B cell (primary cell): ENCODE measurements around the gene POU3F3. TPM values are rescaled to one million over a fixed set of nuclear protein-coding genes. Genes with fewer than 3 reads are reported as not detected.

ENCODE experiments used
- ATAC-seq: fragments of 200-7000 bp; cut with Tn5 transposase; one replicate; pipeline ENCODE4 v1.10.0; 2021; ENCODE audit warnings: low read depth, mild to moderate bottlenecking, moderate number of reproducible peaks, moderate library complexity
- CTCF ChIA-PET: fragments of 350-600 bp; sonication (Branson Sonifier 250); formaldehyde crosslinking; loops from one replicate; lab custom pipeline; 2021; ENCODE audit warnings: antibody characterized with exemption, inconsistent platforms; lab: Charles Lee
- POLR2A ChIA-PET: fragments of 350-600 bp; sonication (Branson Sonifier 250); formaldehyde crosslinking; loops from one replicate; lab custom pipeline; 2021; ENCODE audit warnings: antibody characterized with exemption; lab: Charles Lee
- DNase-seq: peaks from one replicate; pipeline ENCODE4 v3.0.0; 2013
- H2AFZ ChIP-seq: 2 replicates; pipeline ENCODE4 v1.6.1; 2012; ENCODE audit warnings: mild to moderate bottlenecking, low read depth, low read length; ENCODE audit not compliant: insufficient read depth, poor library complexity, severe bottlenecking
- H3K27ac ChIP-seq, 2 donors: 1 replicate in 1 of 2; 2 replicates in 1 of 2; pipeline ENCODE4 v1.5.1; 2012 to 2013; ENCODE audit warnings: low read length in 2 of 2, mild to moderate bottlenecking in 2 of 2, moderate library complexity in 1 of 2
- H3K27me3 ChIP-seq, 4 experiments: fragments of 200-600 bp in 1 of 4; sonication (generic) in 1 of 4; replicated peaks in 1 of 4; 1 replicate in 2 of 4; 2 replicates in 2 of 4; pipeline versions ENCODE4 v1.6.1 to v1.7.0; 2013 to 2016; ENCODE audit warnings: low read length in 3 of 4, mild to moderate bottlenecking in 2 of 4, mixed read lengths in 1 of 4, moderate library complexity in 1 of 4; ENCODE audit not compliant: insufficient read depth in 4 of 4, control insufficient read depth in 3 of 4; ENCODE audit errors: control extremely low read depth in 1 of 4
- H3K36me3 ChIP-seq, 2 experiments: replicated peaks in 1 of 2; 1 replicate in 1 of 2; 2 replicates in 1 of 2; pipeline versions ENCODE4 v1.6.1 to v1.7.1; 2013; ENCODE audit warnings: low read length in 1 of 2; ENCODE audit not compliant: insufficient read depth in 2 of 2, control insufficient read depth in 1 of 2; ENCODE audit errors: control extremely low read depth in 1 of 2, extremely low read depth in 1 of 2
- H3K4me1 ChIP-seq, 2 donors: fragments of 200-600 bp in 1 of 2; sonication (generic) in 1 of 2; 1 replicate in 1 of 2; 2 replicates in 1 of 2; pipeline versions ENCODE4 v1.5.1 to v1.6.1; 2013 to 2017; ENCODE audit warnings: low read length in 2 of 2; ENCODE audit not compliant: control insufficient read depth in 2 of 2, insufficient read depth in 2 of 2
- H3K4me2 ChIP-seq: replicated peaks from 2 replicates; pipeline ENCODE3; 2012; ENCODE audit warnings: mild to moderate bottlenecking, low read depth, low read length; ENCODE audit not compliant: poor library complexity, severe bottlenecking
- H3K4me3 ChIP-seq, 5 experiments: fragments of 200-600 bp in 1 of 5; sonication (generic) in 1 of 5; 1 replicate in 3 of 5; 2 replicates in 2 of 5; pipeline versions ENCODE4 v1.5.1 to v1.7.0; 2011 to 2016; ENCODE audit warnings: low read length in 4 of 5, mild to moderate bottlenecking in 4 of 5, low read depth in 2 of 5, control low read depth in 1 of 5, moderate library complexity in 1 of 5; ENCODE audit not compliant: insufficient read depth in 1 of 5; ENCODE audit errors: control extremely low read depth in 1 of 5, extremely low read depth in 1 of 5
- H3K79me2 ChIP-seq: fragments of 200-600 bp; sonication (generic); one replicate; pipeline ENCODE4 v1.6.0; 2016; ENCODE audit warnings: low read length; ENCODE audit not compliant: control insufficient read depth, insufficient read depth
- H3K9ac ChIP-seq: fragments of 200-600 bp; sonication (generic); 2 replicates; pipeline ENCODE4 v1.6.1; 2017; ENCODE audit warnings: mild to moderate bottlenecking, low read length, moderate library complexity
- H3K9me3 ChIP-seq, 3 donors: one replicate each; pipeline versions ENCODE4 v1.6.1 to v1.7.1; 2013; ENCODE audit warnings: low read length in 2 of 3; ENCODE audit not compliant: control insufficient read depth in 2 of 3, insufficient read depth in 1 of 3; ENCODE audit errors: control extremely low read depth in 1 of 3
- H4K20me1 ChIP-seq: 2 replicates; pipeline ENCODE4 v1.6.0; 2012; ENCODE audit warnings: mild to moderate bottlenecking, low read length; ENCODE audit not compliant: insufficient read depth, control insufficient read depth, poor library complexity, severe bottlenecking
- H3K27ac Mint-ChIP-seq: one replicate; pipeline ENCODE4 v1.8.0; 2021; ENCODE audit warnings: mixed read lengths
- H3K27me3 Mint-ChIP-seq: one replicate; pipeline ENCODE4 v1.8.0; 2021; ENCODE audit warnings: mixed read lengths
- H3K4me1 Mint-ChIP-seq: one replicate; pipeline ENCODE4 v1.8.0; 2021; ENCODE audit warnings: mixed read lengths
- H3K4me3 Mint-ChIP-seq: one replicate; pipeline ENCODE4 v1.8.0; 2021; ENCODE audit warnings: mixed read lengths
- H3K9me3 Mint-ChIP-seq: one replicate; pipeline ENCODE4 v1.8.0; 2022; ENCODE audit warnings: mixed read lengths; ENCODE audit not compliant: insufficient read depth
- EZH2 ChIP-seq: IDR thresholded peaks from 2 replicates; pipeline ENCODE4 v1.6.1; 2012; ENCODE audit warnings: borderline replicate concordance, low read depth, mild to moderate bottlenecking, moderate library complexity, low read length; ENCODE audit not compliant: insufficient read depth, poor library complexity, severe bottlenecking
- WGBS: methylation state at CpG from one replicate; pipeline ENCODE4 v1.1.5; 2013; ENCODE audit warnings: missing lambda C conversion rate; ENCODE audit not compliant: insufficient coverage; 5-methylcytosine and 5-hydroxymethylcytosine counted together
- intact Hi-C: fragments of 100-400 bp; cut with micrococcal nuclease; formaldehyde crosslinking; loops from one replicate; pipeline ENCODE4 v1.10.0; 2022
- polyA plus RNA-seq: library from polyadenylated mRNA; depleted of rRNA; stranded (reverse); fragments of >200 nt; gene quantifications from 2 replicates; pipeline ENCODE4 v1.2.3, GENCODE V29; 2012
- total RNA-seq, 2 donors: library from RNA; stranded (reverse); fragments of 120-200 nt in 1 of 2; gene quantifications; 1 replicate in 1 of 2; 2 replicates in 1 of 2; pipeline versions ENCODE4 v1.2.3 to v1.2.4, GENCODE V29; 2013 to 2022
- TF ChIP-seq, protein P1 (sequence below): fragments of 200-600 bp; IDR thresholded peaks from one replicate; pipeline ENCODE4 v1.8.0; 2022; ENCODE audit warnings: antibody characterized with exemption, mild to moderate bottlenecking

The POU3F3 gene
- total and polyA plus RNA-seq, 2 donors (not counting 1 experiment from before 2014, with no cell fraction given) = 0.03 to 0.12 TPM

DNA sequence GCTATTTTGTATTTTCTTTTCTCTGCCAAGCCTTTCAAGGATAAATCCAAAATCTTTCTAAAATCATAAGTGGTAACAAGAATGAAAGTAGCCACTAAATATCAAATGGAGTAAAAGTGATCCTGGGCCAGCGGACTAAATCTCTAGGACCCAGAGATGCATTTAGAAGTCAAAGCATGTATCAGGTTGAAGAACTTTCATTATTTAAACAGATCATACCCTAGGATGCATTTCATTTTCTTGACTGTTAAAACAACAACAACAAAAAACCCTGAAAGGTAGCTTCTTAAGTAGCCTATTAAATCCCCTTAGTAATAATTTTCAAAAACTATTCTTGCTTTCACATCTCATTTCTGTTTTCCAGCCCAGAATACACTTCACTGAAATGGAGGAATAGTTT lies 4.8 kb upstream of the POU3F3 start:
- Mint-ChIP-seq H3K4me1 (peaks cover 35% of the 10 kb centered on the region), H3K27ac (no peak overlapping the region), H3K4me3 (no peak overlapping the region), H3K27me3 (peaks cover 84% of the 10 kb centered on the region), H3K9me3 (no peaks in the 10 kb centered on the region)
- Histone ChIP-seq H4K20me1 (no peaks in the 10 kb centered on the region), H3K4me1 (peaks cover 38 to 59% of the 10 kb centered on the region in 2 donors), H3K27ac (no peak overlapping the region), H3K36me3 (no peaks in the 10 kb centered on the region), H3K27me3 (peaks cover 0 to 94% (median 83%) of the 10 kb centered on the region in 4 experiments), H3K9ac (no peak overlapping the region), H2AFZ (no peak overlapping the region), H3K4me3 (no peak overlapping the region), H3K79me2 (no peaks in the 10 kb centered on the region), H3K4me2 (no peak overlapping the region), H3K9me3 (peaks cover 2 to 53% (median 15%) of the 10 kb centered on the region in 3 donors)
- ChIA-PET CTCF (interaction anchor here (1.0 to 2.3 kb wide), 9 partner anchors 8 to 24 kb away, joined by 3 to 13 read pairs (median 5); no protein-coding TSS in a partner anchor), POLR2A (interaction anchor here (0.7 kb wide), 1 partner anchor 21 kb away, joined by 4 read pairs; no protein-coding TSS in a partner anchor)
- no peak for ATAC-seq
- peak; percentile 2 for DNase-seq
- intact Hi-C loops = loop anchor here (2.0 to 5.0 kb wide), 2 partner anchors 16 to 128 kb away; no protein-coding TSS in a partner anchor
- TF ChIP-seq, protein P1, sequence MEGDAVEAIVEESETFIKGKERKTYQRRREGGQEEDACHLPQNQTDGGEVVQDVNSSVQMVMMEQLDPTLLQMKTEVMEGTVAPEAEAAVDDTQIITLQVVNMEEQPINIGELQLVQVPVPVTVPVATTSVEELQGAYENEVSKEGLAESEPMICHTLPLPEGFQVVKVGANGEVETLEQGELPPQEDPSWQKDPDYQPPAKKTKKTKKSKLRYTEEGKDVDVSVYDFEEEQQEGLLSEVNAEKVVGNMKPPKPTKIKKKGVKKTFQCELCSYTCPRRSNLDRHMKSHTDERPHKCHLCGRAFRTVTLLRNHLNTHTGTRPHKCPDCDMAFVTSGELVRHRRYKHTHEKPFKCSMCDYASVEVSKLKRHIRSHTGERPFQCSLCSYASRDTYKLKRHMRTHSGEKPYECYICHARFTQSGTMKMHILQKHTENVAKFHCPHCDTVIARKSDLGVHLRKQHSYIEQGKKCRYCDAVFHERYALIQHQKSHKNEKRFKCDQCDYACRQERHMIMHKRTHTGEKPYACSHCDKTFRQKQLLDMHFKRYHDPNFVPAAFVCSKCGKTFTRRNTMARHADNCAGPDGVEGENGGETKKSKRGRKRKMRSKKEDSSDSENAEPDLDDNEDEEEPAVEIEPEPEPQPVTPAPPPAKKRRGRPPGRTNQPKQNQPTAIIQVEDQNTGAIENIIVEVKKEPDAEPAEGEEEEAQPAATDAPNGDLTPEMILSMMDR = no peak
- no peak for TF ChIP-seq EZH2
- WGBS = no CpG with 5 or more reads among the region's 1 CpG

DNA sequence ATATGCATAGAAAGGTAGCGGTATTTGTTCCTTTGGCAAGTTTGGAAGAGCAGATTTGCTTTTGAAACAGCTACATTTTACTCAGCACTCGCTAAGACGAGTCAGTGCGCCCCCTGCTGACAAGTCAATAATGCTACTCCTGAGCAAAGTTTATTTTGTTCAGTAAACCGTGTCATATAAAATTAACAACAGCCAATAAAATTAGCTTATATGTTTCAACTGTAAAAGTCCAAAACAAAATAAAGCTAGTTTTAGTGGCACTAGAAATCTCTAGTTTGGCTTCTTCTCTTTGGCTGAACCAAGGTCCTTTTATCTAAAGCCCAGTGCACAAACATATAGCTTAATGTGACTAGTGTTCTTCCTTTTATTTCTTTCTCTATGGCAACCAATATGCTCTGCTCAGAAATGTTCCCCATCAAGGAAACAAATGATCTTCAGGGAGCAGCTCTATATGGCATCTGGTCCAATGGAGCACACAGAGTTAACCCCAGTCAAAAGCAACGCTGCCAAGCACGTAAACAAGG lies 4.2 kb upstream of the POU3F3 start:
- POLR2A ChIA-PET = interaction anchor here (0.7 kb wide), 1 partner anchor 20 kb away, joined by 4 read pairs; no protein-coding TSS in a partner anchor
- no peaks in the 10 kb centered on the region for H4K20me1 ChIP-seq
- 0% methylated on average over 2 of the region's 7 CpGs for WGBS
- H3K9me3 ChIP-seq = peaks cover 2 to 53% (median 18%) of the 10 kb centered on the region in 3 donors
- H2AFZ ChIP-seq = no peak overlapping the region
- intact Hi-C loops = loop anchor here (2.0 to 5.0 kb wide), 2 partner anchors 15 to 128 kb away; no protein-coding TSS in a partner anchor
- no peak overlapping the region for H3K4me3 ChIP-seq
- H3K79me2 ChIP-seq = no peaks in the 10 kb centered on the region
- TF ChIP-seq EZH2 = no peak
- TF ChIP-seq, protein P1 = peak; percentile 82
- CTCF ChIA-PET = interaction anchor here (1.1 to 2.3 kb wide), 10 partner anchors 9 to 1688 kb away, joined by 3 to 13 read pairs (median 4); no protein-coding TSS in a partner anchor
- no peak overlapping the region for H3K9ac ChIP-seq
- no peak overlapping the region for H3K4me3 Mint-ChIP-seq
- ATAC-seq (no peak), DNase-seq (peak; percentile 62)
- peaks cover 39 to 59% of the 10 kb centered on the region in 2 donors for H3K4me1 ChIP-seq
- H3K9me3 Mint-ChIP-seq = no peaks in the 10 kb centered on the region
- no peaks in the 10 kb centered on the region for H3K36me3 ChIP-seq
- H3K27me3 ChIP-seq = peaks cover 0 to 94% (median 84%) of the 10 kb centered on the region in 4 experiments
- peaks cover 38% of the 10 kb centered on the region for H3K4me1 Mint-ChIP-seq
- no peak overlapping the region for H3K27ac Mint-ChIP-seq
- peaks cover 87% of the 10 kb centered on the region for H3K27me3 Mint-ChIP-seq
- H3K27ac ChIP-seq = no peak overlapping the region
- no peak overlapping the region for H3K4me2 ChIP-seq
